ENCODE results near the gene ANKRD13B.

The ANKRD13B gene

DNA sequence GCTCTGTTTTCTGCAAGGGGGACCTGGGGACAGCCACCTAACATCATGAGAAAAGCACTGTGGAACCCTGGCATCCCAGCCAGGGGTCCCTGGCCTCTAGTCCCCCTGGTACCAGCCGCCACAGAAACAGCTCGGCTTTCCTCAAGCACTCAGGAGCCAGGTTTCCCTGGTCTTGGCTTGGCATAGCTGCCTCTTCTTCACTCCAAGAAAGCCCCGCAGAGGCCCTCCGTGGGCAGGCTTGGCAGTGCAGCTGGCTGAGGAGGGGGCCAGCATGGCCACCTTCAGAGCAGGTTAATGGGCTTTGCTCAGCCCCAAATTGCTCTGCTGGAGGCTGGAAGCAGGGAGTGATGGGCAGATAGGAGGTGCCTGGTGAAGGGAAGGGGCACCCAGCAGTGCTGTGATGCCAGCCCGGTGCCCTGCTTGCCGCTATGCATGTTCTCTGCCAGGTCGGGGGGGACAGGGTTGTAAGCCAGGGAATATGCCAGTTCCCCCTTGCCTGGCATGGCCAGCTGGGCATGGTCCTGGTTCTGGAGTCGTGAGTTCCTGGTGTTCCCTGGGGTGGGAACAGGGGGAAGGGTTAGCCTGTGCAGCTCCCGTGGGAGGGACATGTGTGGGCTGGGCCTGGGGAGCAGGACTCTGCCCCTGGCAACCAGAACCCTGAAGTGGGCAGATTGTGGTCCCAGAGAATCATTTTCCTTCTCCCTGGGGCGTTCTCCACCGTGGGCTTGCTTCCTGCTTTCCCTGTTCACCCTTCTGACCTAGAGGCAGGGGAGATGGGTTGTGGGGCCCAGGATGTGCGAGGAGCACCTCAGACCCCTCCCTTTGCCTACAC lies 3.2 kb downstream of the ANKRD13B start:
- DNase-seq = no peak

DNA sequence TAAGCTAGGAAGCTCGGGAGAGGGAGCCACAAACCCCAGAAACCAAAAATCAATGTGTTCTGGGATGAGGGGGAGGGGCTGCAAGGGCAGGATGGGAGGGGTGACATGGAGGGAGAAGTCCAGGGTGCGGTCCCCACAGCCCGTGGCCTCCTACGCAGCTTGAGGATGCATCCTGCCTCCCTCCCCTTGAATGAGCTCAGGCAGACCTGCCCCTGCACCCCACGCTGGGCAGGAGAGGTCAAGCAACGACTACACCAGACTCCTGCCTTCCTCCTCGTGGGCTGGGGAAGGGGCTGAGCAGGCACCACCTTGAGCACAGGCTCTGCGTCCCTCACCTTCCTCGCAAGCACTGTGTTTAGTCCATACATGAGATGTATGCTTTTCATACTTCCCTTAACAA lies 3.9 kb downstream of the ANKRD13B start:
- no peak for DNase-seq

DNA sequence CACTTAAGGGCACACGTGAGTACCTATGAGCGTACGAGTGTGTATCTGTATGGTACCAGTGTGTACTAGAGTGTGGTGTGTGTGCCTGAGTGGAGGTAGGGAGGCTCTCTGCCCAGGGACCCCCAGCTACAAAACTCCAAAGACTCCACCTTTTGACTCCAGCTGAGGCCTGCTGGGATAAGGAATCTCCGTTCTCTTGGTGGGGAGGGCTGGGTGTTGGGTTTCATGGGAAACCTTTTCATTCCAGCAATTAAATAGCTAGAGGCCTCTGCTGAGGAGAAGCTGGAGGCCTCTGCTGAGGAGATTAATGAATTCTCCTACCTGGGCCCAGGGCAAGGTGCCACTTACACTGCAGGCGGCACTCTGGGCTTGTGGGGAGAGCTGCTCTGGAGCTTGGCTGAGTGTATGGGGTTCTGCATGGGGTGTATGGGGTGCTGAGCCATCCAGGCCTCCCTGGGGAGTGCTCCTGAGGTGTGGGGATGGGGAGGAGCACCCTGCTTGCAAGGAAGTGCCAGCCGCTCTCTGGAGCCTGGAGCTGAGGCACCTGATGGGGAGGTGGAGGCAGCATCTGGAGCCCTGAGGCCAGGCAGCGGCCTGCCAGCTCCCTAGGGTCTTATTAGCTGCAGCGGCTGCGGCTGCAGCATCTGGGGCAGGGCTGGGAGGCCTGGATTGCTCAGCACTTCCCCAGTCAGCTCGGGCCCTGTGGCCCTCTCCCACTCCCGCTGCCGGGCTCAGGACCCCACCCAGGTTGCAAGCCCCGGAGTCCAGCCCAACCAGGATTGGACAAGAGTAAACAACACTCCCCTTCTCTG lies 4.6 kb downstream of the ANKRD13B start:
- DNase-seq = no peak

DNA sequence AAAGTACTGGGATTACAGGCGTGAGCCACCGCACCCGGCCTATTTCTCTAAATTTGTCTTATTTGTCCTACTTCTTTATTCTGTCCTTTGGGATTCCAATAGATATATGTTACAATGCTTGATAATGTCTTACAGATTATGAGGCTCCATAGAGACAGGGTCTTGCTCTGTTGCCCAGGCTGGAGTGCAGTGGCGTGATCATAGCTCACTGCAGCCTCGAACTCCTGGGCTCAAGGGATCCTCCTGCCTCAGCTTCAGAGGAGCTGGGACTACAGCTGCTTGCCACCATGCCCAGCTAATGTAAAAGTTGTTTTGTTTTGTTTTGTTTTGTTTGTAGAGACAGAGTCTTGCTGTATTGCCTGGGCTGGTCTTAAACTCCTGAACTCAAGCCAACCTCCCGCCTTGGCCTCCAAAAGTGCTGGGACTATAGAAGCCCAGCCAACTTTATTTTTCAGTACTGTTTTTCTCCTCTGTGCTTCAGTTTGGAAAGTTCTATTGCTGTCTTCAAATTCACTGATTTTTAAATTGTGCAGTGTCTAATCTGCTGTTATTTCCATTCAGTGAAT lies 10.3 kb downstream of the ANKRD13B start:
- no peak for DNase-seq

DNA sequence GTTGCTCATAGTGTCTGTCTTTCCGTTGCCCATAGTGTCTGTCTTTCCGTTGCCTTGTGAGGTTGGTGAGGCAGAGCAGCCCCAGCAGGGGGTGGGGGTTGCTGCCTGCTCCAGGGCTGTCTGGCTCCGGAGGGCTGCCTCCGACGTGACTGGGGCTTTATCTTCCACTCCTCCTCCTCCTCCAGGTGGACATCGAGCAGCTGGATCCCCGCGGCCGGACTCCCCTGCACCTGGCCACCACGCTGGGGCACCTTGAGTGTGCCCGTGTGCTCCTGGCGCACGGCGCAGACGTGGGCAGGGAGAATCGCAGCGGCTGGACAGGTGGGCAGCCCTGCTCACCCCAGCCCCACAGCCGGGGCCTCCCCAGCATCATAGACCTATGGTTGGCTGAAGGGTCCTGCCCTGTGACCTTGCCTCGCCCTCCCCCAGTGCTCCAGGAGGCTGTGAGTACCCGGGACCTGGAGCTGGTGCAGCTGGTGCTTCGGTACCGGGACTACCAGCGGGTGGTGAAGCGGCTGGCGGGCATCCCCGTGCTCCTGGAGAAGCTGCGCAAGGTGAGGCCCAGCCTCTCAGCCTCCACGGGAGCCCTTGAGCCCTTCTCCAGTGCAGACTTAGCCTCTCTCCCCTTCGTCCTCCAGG lies 14.7 kb downstream of the ANKRD13B start:
- DNase-seq = no peak

DNA sequence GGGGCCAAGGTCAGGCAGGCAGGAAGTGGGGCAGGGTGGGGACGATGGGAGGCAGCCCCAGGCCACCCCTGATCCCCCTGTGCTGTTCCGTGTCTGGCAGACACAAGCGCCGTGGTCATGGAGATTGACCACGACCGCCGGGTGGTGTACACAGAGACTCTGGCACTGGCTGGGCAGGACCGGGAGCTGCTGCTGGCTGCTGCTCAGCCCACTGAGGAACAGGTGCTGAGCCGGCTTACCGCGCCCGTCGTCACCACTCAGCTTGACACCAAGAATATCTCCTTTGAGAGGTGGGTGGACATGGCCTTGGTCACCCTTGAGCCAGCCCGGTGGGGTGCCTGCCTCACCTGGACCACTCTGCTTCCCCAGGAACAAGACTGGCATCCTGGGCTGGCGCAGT lies 16.1 kb downstream of the ANKRD13B start:
- DNase-seq = no peak

DNA sequence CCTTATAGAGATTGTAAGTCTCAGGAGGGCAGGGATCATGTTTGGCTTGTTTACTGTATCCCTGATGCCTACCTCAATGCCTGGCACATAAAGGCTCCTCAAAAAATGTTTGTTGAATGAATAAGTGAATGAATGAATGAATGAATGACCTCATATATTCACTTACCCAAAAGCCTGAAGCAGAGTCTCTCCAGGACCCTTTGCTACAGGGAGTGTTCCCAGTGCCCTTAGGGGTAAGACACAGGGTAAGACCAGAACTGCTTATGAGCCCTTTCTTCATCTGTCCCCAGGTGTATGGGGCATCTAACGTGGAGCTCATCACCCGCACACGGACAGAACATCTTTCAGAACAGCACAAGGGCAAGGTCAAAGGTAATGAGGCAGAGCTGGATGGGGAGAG lies 17.5 kb downstream of the ANKRD13B start:
- DNase-seq = no peak

DNA sequence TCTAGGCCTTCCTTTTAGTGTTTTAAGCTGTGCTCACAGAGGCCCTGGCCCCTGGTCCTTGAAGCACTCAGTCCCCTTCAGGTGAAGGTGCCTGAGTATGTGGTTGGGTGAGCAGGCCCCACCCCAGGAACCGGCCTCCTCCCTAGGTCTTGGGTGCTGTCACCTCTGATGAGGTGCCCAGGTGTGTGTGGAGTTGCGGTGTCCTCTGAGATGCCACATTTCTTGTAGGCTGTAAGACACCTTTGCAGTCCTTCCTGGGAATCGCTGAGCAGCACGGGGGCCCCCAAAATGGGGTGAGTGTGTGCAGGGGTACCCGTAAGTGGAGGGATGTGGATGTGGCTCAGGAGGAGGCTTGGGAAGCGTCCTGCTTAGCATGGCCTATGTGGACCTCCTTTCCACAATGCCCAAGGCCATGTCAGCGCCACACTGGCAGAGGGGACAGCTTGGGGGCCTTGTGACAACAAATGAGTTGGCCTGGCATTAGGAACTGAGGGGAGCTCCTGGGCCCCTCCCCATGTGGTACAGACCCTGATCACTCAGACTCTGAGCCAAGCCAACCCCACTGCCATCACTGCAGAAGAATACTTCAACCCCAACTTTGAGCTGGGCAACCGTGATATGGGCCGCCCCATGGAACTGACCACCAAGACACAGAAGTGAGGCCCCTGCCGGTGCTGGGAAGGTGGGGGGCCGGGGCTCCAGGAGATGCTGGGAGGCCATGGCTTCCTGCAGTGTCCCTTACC lies 18.6 kb downstream of the ANKRD13B start:
- no peak for DNase-seq

DNA sequence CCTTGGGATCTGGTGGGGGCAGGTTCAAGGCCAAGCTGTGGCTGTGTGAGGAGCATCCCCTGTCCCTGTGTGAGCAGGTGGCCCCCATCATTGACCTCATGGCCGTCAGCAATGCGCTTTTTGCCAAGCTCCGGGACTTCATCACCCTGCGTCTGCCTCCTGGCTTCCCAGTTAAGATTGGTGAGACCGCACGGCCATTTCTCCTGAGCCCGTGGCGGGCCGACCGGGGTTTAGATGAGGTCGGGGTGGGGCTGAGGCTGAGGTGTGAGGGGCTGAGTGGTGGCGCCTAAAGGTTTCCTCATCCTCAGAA lies 19.1 kb downstream of the ANKRD13B start:
- DNase-seq = no peak

DNA sequence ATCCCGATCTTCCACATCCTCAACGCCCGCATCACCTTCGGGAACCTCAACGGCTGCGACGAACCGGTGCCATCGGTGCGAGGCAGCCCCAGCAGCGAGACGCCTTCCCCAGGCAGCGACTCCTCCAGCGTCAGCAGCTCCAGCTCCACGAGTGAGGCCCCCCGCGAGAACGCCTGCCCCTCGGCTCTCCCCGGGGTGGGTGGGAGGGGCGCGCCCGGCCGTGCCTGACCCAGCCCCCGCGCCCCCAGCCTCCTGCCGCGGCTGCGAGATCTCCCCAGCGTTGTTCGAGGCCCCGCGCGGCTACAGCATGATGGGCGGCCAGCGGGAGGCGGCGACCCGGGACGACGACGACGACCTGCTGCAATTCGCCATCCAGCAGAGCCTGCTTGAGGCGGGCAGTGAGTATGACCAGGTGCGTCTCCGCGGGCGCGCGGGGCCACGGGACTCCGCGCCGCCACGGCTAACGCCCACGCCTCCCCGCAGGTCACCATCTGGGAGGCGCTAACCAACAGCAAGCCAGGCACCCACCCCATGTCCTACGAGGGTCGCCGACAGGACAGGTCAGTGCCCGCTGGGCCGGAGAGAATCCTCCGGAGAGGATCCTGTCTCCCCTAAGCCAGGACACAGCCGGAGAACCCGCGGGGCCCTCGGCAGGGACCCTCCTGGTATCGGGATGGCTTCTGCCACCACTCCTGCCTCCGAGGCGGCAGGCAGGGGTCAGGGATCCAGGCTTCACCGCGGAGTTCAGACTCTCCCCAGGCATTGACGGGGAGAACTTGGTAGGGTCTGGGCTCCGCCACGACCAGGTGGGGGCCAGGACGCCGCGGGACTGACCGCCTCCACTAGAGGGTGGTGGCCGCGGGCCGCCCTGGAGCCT lies 19.7 kb downstream of the ANKRD13B start:
- no peak for DNase-seq

DNA sequence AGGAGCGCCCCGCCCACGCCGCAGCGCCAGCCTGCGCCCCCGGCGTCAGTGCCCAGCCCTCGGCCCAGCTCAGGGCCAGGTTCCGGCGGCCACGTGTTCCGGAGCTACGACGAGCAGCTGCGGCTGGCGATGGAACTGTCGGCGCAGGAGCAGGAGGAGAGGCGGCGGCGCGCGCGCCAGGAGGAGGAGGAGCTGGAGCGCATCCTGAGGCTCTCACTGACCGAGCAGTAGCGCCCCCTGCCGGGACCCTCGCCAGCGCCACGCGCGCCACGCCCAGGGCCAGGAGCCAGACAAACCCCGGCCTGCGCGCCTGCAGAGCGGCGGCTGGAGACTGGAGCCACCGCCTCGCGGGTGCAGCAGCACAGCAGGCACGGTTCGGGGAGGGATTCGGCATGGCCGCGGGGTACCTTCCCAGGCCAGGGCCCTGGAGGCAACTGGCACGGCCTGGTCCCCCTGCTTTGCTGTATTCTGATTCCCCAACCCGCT lies 20.5 kb downstream of the ANKRD13B start:
- DNase-seq = peak; percentile 90 to 94

DNA sequence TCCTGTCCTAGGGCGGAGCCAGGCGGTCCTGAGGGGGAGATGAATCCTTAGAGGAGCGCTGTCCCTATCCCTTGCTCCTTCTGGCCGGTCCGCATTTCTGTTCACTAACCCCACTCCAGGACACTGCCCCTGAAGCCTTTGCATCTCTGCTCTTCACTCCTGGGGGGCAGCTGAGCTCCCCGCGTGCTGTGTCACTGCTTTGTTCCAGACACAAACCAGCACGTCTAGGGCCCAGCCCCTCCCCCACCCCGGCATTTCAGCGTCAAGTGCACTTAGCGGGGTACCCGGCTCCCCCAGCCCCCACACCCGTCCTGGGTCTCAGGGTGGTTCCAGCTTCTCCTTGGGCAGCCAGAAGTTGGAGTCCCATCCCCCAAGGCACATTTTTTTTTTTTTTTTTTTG lies 20.9 kb downstream of the ANKRD13B start:
- no peak for DNase-seq

DNA sequence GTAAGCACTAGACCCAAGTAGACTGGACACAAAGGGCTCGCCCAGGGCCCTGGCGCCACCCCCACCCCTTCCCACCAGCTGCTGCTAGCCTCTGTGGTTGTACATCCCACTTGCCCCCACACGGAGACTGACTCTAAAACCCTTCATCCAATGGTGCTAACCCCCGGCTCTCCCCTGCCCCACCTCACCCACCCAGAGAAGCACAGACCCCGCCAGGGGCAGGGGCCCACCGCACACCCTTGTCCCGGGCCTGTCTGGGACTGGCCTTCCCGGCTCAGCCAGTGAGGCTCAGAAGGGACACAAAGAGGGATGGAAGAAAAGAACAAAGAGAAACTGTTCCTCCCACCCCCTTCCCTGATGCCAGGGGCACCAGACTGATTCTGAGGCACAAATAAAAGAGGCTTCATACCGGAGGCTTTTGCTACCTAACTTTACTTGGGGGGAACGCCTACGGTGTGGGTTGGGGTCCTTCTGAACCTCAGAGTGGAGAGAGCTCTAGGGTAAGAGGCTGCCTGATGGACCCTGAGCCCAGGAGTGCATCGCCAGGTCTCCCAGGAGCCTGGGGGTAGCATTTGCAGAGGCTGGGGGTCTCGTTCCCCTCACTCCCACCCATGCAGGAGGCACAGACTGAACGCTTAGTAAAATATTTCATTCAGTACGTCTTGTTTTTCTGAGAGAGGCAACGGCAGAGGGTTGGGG lies 21.6 kb downstream of the ANKRD13B start:
- DNase-seq = no peak

DNA sequence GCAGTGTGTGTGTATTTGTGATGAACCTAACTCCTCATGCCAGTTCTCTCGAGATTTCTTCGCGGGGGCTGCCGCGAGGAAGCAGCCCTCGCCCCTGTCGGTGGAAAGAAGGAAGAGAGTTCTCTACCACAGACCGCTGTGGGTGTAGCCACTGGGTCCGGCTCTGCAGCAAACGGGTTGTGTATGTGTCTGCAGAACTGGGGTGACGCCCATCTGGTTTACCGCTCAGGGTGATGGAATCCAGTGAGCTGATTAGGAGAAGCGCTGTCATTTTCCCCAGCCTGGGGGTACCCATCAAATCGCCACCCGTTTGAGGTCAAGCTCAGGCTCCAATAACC lies 22.1 kb downstream of the ANKRD13B start:
- peak; percentile 76 to 82 for DNase-seq

DNA sequence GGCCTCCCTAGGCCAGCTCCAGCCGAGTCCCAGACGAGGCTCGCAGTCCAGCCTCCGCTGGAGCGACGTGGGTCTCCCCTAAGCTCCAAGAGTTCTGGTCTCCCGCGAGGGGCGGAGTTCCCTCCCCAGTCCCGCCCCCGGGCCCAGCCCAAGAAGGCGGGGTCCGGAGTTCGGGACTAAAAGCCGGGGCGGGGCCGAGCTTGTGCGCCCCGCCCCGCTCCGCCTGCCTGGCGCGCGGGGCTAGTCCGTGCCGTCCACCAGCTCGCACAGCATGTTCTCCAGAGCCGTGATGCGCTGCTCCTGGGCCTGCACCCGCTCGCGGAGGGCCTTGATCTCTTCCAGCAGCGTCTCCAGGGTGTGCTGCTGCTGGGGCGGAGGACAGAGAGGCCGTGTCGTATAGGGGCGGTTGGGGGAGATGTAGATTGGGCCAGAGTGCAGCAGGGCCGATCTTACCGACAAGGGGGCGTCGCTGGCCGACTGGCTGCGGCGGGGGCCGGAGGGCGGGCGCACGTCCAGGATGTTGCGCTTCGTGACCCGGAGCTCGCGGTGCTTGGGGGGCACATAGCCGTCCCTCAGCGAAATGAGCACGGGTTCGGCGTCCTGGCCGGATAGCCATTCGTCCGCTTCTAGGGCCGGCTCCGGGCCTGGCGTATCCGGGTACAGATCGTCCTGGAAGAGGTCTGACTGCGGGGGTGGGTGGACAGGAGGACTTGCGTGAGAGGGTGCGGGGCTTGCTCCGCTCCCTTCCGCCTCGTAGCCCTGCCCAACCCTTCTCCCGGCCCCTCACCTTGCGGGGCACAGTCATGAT lies 22.8 kb downstream of the ANKRD13B start:
- DNase-seq = peak; percentile 85 to 89

DNA sequence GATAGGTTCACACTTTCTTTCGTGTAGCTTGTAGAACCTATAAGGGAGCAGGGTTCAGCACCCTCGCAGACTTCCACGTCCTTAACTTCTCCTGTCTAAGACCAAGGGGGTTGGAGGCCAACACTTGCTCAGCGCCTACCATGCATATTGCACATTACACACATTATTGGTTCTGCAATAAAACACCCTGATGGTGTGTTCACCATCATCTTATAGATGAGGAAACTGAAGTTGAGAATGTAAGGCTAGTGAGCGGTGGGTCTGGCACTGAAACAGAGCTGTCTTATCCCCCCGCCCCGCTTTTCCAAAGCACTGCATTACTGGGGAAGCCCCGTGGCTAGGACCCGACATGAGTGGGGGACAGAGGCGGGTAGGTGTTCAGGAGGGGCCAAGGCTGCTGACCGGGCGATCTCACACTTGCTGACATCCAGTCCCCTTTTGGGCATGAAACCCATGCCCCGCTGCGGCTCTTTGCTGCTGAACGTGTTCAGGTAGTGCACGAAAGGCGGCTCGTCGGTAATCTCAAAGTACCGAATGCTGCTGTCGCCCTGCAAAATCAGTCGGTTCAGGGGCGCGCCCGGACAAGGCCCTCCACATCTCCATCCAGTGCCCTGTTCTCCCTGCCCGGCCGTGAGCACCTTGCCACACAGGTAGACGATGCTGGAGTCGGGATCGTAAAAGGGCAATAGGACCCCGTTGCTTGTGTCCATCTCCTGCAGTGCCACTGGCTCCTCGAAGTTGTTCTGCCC lies 23.5 kb downstream of the ANKRD13B start:
- DNase-seq = peak in 1 of 2 donors; percentile 26

DNA sequence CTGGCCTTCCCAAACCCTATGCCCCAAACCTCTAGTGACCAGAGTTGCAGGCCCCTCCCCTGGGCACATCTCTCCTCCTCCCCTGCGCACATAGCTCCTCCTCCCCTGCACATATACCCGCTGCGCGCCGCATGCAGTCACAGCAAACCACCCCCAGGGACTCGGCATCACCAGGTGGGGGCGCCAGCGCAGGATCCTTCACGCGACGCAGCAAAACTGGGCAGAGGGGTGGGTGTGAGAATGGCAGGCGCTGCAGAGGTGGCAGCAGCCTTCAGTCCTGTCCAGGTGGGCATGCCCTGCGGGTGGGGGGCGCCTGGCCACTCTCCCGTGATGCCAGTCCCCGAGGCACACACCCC lies 24.2 kb downstream of the ANKRD13B start:
- DNase-seq = peak; percentile 91 to 93

DNA sequence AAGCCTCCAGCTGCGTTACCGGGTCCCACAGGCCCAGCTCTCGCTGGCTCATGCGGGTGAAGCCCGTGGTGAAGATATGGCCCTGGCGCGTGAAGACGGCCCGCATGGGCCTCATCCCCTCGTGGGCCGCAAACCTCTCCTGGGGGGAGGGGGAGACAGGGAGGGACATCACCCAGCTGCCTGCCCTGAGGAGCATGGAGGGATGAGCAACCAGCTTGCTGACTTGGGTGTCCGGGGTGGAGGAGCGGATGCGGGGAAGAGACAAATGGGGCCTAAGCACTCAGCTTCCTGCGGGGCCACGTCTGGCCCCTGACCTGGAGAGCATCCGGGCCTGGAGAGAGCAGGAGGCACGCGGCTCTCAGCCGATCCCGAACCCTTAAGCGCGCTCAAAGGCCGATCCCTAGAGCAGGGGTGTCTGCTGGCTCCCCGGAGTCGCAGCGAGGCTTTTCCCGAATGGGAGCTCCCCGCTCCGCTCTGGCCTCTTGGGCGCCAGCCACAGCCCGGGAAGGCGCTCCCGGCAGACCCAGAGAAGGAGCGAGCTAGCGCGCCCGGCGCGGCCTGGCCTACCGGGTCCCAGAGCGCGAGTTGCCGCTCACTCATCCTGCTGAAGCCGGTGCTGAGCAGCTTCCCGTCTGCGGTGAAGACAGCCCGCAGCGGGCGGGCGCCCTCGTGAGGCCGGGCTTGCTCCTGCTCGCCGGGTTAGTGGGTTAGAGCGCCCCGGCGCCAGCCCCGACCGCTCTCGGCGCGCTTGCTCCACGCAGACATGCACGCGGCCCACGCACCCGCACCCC lies 24.7 kb downstream of the ANKRD13B start:
- DNase-seq = peak; percentile 88
